ENCODE measurements around the gene COX20. TPM values are rescaled to one million over a fixed set of nuclear protein-coding genes. Genes with fewer than 3 reads are reported as not detected.

The COX20 gene
- total RNA-seq, 1 experiment from 2014 or later, result 38.0 TPM

DNA sequence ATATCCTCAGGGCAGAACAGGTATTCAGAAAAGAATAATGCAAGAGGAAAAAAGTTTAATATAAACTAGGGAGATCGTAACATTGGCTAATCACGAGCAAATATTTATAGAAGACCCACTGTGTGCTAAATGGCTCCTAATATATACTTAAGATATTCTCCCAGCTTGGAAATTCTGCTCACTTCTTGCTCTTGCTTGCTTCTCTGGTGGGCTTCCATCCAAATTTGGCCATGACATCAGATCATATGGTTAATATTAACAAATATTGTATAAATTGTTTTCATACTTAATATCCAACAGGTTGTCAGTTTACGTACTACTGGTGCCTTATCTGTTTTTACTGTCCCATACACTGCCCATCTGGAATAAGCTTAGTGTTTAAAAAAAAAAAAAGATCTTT is 1.1 kb downstream of the COX20 start:
- WGBS (ENCODE audit: extremely low coverage, insufficient read length, low lambda C conversion rate), result no CpG with 5 or more reads among the region's 3 CpGs
- no peak overlapping the region for H2AFZ ChIP-seq (ENCODE audit: low read length)
- H4K20me1 ChIP-seq (ENCODE audit: control insufficient read depth, insufficient read depth, insufficient read length), result no peaks in the 10 kb centered on the region
- H3K14ac ChIP-seq (ENCODE audit: insufficient read depth, low read length), result no peak overlapping the region
- TF ChIP-seq, protein P1, sequence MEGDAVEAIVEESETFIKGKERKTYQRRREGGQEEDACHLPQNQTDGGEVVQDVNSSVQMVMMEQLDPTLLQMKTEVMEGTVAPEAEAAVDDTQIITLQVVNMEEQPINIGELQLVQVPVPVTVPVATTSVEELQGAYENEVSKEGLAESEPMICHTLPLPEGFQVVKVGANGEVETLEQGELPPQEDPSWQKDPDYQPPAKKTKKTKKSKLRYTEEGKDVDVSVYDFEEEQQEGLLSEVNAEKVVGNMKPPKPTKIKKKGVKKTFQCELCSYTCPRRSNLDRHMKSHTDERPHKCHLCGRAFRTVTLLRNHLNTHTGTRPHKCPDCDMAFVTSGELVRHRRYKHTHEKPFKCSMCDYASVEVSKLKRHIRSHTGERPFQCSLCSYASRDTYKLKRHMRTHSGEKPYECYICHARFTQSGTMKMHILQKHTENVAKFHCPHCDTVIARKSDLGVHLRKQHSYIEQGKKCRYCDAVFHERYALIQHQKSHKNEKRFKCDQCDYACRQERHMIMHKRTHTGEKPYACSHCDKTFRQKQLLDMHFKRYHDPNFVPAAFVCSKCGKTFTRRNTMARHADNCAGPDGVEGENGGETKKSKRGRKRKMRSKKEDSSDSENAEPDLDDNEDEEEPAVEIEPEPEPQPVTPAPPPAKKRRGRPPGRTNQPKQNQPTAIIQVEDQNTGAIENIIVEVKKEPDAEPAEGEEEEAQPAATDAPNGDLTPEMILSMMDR (conservative IDR thresholded peaks at IDR 0.05), result no peak
- H2BK5ac ChIP-seq (ENCODE audit: insufficient read length, low read length), result no peak overlapping the region
- no peaks in the 10 kb centered on the region; the same call in 1 of the 2 replicates for H3K79me2 ChIP-seq (ENCODE audit: insufficient read depth, low read length)
- peaks cover 10% of the 10 kb centered on the region for H3K23me2 ChIP-seq (ENCODE audit: insufficient read length, low read depth, low read length, poor library complexity, severe bottlenecking)
- no peak overlapping the region for H2AK5ac ChIP-seq (ENCODE audit: insufficient read length, low read length)
- H4K5ac ChIP-seq (ENCODE audit: insufficient read length, low read depth, low read length), result no peak overlapping the region
- H3K79me1 ChIP-seq (ENCODE audit: insufficient read depth, low read depth, low read length, poor library complexity, severe bottlenecking), result no peaks in the 10 kb centered on the region
- no peak overlapping the region for H4K8ac ChIP-seq (replicated peaks; ENCODE audit: insufficient read length, low read depth, low read length)
- no peaks in the 10 kb centered on the region for H3K27me3 ChIP-seq (ENCODE audit: insufficient read depth, low read length)
- Mint-ChIP-seq H3K4me3 (peak overlapping the region; percentile 88 to 96), H3K4me1 (peaks cover 32 to 42% of the 10 kb centered on the region in 2 experiments), H3K27me3 (ENCODE audit: low read depth) (no peaks in the 10 kb centered on the region), H3K9me3 (no peaks in the 10 kb centered on the region), H3K27ac (peak overlapping the region; percentile 95 to 99 (median 97)), H3K36me3 (ENCODE audit: insufficient read depth in 1 of 3, low read depth in 3 of 3) (peaks cover 2 to 32% (median 6%) of the 10 kb centered on the region in 3 experiments; a peak in 3 of 7 replicates)
- peaks cover 7% of the 10 kb centered on the region; the same call in 1 of the 2 replicates for H3K4me1 ChIP-seq (ENCODE audit: insufficient read depth, low read length)
- H3K18ac ChIP-seq (ENCODE audit: insufficient read length, low read depth, low read length), result no peak overlapping the region
- peak overlapping the region; percentile 72 for H3K4me2 ChIP-seq (ENCODE audit: insufficient read depth, insufficient read length, low read length)
- H4K91ac ChIP-seq (ENCODE audit: insufficient read length, low read depth, low read length), result no peak overlapping the region
- H3K27ac ChIP-seq (ENCODE audit: insufficient read length, low read depth, low read length), result no peak overlapping the region
- H3K23ac ChIP-seq (ENCODE audit: insufficient read length, low read depth, low read length), result no peak overlapping the region
- H3K56ac ChIP-seq (ENCODE audit: insufficient read length, low read depth, low read length), result no peak overlapping the region
- no peak overlapping the region for H2BK20ac ChIP-seq (ENCODE audit: low read depth, low read length, poor library complexity, severe bottlenecking)
- no peak overlapping the region for H3T11ph ChIP-seq (ENCODE audit: low read length)
- no peak overlapping the region for H2BK12ac ChIP-seq (ENCODE audit: insufficient read length, low read depth, low read length)
- DNase-seq, result no peak
- H3K9ac ChIP-seq (ENCODE audit: extremely low read depth, insufficient read length, low read length), result peak overlapping the region; percentile 92
- no peaks in the 10 kb centered on the region for H3K9me3 ChIP-seq (ENCODE audit: control insufficient read depth, low read depth, low read length)
- H3K4ac ChIP-seq (ENCODE audit: low read depth, low read length), result no peak overlapping the region
- H2BK15ac ChIP-seq (ENCODE audit: low read depth, low read length), result no peak overlapping the region
- no peak overlapping the region for H2BK120ac ChIP-seq (ENCODE audit: low read depth, low read length, poor library complexity, severe bottlenecking)

Measured in H9 (cell line).